ENCODE measurements around the gene TNFRSF1B. TPM values are rescaled to one million over a fixed set of nuclear protein-coding genes. Genes with fewer than 3 reads are reported as not detected.

TNFRSF1B gene
- total RNA-seq, 4 donors from 2014 or later = 4.4 to 20.4 (median 9.0) TPM

- TF ChIP-seq POLR2A (IDR thresholded peaks at IDR 0.05) = no peak
- no peak for TF ChIP-seq CTCF (IDR thresholded peaks at IDR 0.05)
- intact Hi-C loops (cut with DNase I) = no loop called here
- Histone ChIP-seq H3K4me3 (replicated peaks in 1 of 3) (no peak overlapping the region), H3K4me1 (peaks cover 11 to 57% of the 10 kb centered on the region in 2 donors), H3K27ac (no peak overlapping the region), H3K36me3 (no peaks in the 10 kb centered on the region), H3K9me3 (no peaks in the 10 kb centered on the region), H3K27me3 (no peaks in the 10 kb centered on the region)
- WGBS, 2 donors = 86 to 88% methylated on average over 17 to 19 of the region's 21 CpGs
- no peak for DNase-seq
Observed at GRCh38 chr1:12141163-12141850, 25.5 kb upstream of the TNFRSF1B start.

DNA sequence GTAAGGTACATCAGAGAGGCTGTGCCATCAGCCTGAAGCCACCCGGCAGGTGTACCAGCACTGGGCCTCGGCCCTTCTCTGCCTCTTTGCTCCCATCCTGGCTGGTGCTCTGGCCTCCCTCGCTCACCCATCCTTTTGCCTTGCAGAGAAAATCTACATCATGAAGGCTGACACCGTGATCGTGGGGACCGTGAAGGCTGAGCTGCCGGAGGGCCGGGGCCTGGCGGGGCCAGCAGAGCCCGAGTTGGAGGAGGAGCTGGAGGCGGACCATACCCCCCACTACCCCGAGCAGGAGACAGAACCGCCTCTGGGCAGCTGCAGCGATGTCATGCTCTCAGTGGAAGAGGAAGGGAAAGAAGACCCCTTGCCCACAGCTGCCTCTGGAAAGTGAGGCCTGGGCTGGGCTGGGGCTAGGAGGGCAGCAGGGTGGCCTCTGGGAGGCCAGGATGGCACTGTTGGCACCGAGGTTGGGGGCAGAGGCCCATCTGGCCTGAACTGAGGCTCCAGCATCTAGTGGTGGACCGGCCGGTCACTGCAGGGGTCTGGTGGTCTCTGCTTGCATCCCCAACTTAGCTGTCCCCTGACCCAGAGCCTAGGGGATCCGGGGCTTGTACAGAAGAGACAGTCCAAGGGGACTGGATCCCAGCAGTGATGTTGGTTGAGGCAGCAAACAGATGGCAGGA lies 24.5 kb upstream of the TNFRSF1B start:
- Histone ChIP-seq H3K27me3 (no peaks in the 10 kb centered on the region), H3K4me1 (peaks cover 11 to 59% of the 10 kb centered on the region in 2 donors), H3K36me3 (no peaks in the 10 kb centered on the region), H3K9me3 (no peaks in the 10 kb centered on the region), H3K4me3 (replicated peaks in 1 of 3) (no peak overlapping the region), H3K27ac (no peak overlapping the region)
- intact Hi-C loops (cut with DNase I) = no loop called here
- WGBS, 2 donors = 96 to 97% methylated on average over 14 to 17 of the region's 18 CpGs
- TF ChIP-seq POLR2A (IDR thresholded peaks at IDR 0.05) = no peak
- no peak for TF ChIP-seq CTCF (IDR thresholded peaks at IDR 0.05)
- no peak for DNase-seq

DNA sequence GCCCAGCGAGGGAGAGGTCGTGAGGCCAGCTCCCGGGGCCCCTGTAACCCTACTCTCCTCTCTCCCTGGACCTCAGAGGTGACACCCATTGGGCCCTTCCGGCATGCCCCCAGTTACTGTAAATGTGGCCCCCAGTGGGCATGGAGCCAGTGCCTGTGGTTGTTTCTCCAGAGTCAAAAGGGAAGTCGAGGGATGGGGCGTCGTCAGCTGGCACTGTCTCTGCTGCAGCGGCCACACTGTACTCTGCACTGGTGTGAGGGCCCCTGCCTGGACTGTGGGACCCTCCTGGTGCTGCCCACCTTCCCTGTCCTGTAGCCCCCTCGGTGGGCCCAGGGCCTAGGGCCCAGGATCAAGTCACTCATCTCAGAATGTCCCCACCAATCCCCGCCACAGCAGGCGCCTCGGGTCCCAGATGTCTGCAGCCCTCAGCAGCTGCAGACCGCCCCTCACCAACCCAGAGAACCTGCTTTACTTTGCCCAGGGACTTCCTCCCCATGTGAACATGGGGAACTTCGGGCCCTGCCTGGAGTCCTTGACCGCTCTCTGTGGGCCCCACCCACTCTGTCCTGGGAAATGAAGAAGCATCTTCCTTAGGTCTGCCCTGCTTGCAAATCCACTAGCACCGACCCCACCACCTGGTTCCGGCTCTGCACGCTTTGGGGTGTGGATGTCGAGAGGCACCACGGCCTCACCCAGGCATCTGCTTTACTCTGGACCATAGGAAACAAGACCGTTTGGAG lies 23.7 kb upstream of the TNFRSF1B start:
- TF ChIP-seq CTCF (IDR thresholded peaks at IDR 0.05) = no peak
- TF ChIP-seq POLR2A (IDR thresholded peaks at IDR 0.05) = no peak
- Histone ChIP-seq H3K27me3 (no peaks in the 10 kb centered on the region), H3K9me3 (no peaks in the 10 kb centered on the region), H3K27ac (peak overlapping the region in 1 of 3 donors; percentile 47), H3K36me3 (no peaks in the 10 kb centered on the region), H3K4me3 (replicated peaks in 1 of 3) (no peak overlapping the region), H3K4me1 (peaks cover 10 to 59% of the 10 kb centered on the region in 2 donors)
- 92 to 95% methylated on average over 13 to 15 of the region's 21 CpGs for WGBS, 2 donors
- intact Hi-C loops (cut with DNase I) = no loop called here
- DNase-seq = no peak

- peak overlapping the region in 2 of 3 donors; percentile 33 to 47 for H3K27ac ChIP-seq
- no peaks in the 10 kb centered on the region for H3K9me3 ChIP-seq
- peak; percentile 43 to 46 for DNase-seq
- TF ChIP-seq POLR2A (IDR thresholded peaks at IDR 0.05) = no peak
- no peak for TF ChIP-seq CTCF (IDR thresholded peaks at IDR 0.05)
- no peaks in the 10 kb centered on the region for H3K36me3 ChIP-seq
- peaks cover 15 to 62% of the 10 kb centered on the region in 2 donors for H3K4me1 ChIP-seq
- intact Hi-C loops (cut with DNase I) = no loop called here
- 53 to 62% methylated on average over 17 of the region's 17 CpGs for WGBS, 2 donors
- H3K4me3 ChIP-seq (replicated peaks in 1 of 3) = no peak overlapping the region
- no peaks in the 10 kb centered on the region for H3K27me3 ChIP-seq
Observed at GRCh38 chr1:12143631-12144155, 23.1 kb upstream of the TNFRSF1B start.
